Ascending aorta (tissue), 2 donors: ENCODE results near the gene CHRNA9. TPM values are rescaled to one million over a fixed set of nuclear protein-coding genes. Genes with fewer than 3 reads are reported as not detected.

ENCODE experiments used
- DNase-seq, 2 donors: peaks; one replicate each; pipeline ENCODE4 v3.0.0-alpha.2; 2019; ENCODE audit warnings: low spot score in 2 of 2
- H3K27ac ChIP-seq, 2 donors: fragments of 200-600 bp; sonication (generic); one replicate each; pipeline ENCODE4 v1.5.1; 2016 to 2017; ENCODE audit warnings: mild to moderate bottlenecking in 1 of 2
- H3K27me3 ChIP-seq: fragments of 200-600 bp; sonication (generic); one replicate; pipeline ENCODE4 v1.5.1; 2017
- H3K36me3 ChIP-seq, 2 donors: fragments of 200-600 bp; sonication (generic); one replicate each; pipeline ENCODE4 v1.5.1; 2016
- H3K4me1 ChIP-seq, 2 donors: fragments of 200-600 bp; sonication (generic); one replicate each; pipeline ENCODE4 v1.5.1; 2016 to 2017; ENCODE audit warnings: mild to moderate bottlenecking in 1 of 2
- H3K4me3 ChIP-seq, 2 donors: fragments of 200-600 bp; sonication (generic); one replicate each; pipeline ENCODE4 v1.5.1; 2016 to 2017; ENCODE audit warnings: mild to moderate bottlenecking in 1 of 2
- H3K9me3 ChIP-seq, 2 donors: fragments of 200-600 bp; sonication (generic); one replicate each; pipeline ENCODE4 v1.5.1; 2016
- intact Hi-C: fragments of 100-400 bp; cut with DNase I; formaldehyde crosslinking; loops from one replicate; pipeline ENCODE4 v1.15.1; 2023
- total RNA-seq: library from RNA; depleted of rRNA; stranded (reverse); fragments of >200 nt; gene quantifications from one replicate; pipeline ENCODE4 v1.1.0, GENCODE V29; 2016
- TF ChIP-seq, protein P1 (sequence below), 3 experiments: fragments of 200-600 bp in 2 of 3; fragments of 450-650 bp in 1 of 3; sonication (generic) in 2 of 3; IDR thresholded peaks; one replicate each; pipeline ENCODE4 v1.5.1; 2016 to 2019; ENCODE audit warnings: antibody characterized with exemption in 3 of 3, mild to moderate bottlenecking in 1 of 3, moderate library complexity in 1 of 3

The CHRNA9 gene
- total RNA-seq, 1 donor from 2014 or later, result not detected

DNA sequence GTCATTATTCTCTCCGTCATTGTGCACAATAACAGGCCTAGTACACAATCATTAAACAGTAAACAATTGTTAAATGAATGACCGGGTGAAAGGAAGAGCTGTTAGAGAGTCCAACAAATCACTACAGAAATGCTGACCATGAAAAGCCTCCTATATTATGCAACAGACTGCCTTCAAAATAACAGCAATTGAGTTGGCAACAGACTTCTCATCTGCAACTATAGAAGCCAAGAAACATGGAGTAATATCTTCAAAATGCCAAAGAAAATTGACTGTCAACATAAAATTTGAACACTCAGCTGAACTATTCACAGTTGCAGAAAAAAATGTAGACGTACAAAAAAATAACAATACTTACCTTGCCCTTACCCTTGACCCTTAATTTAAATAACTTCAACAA is 26.2 kb downstream of the CHRNA9 start:
- TF ChIP-seq, protein P1, sequence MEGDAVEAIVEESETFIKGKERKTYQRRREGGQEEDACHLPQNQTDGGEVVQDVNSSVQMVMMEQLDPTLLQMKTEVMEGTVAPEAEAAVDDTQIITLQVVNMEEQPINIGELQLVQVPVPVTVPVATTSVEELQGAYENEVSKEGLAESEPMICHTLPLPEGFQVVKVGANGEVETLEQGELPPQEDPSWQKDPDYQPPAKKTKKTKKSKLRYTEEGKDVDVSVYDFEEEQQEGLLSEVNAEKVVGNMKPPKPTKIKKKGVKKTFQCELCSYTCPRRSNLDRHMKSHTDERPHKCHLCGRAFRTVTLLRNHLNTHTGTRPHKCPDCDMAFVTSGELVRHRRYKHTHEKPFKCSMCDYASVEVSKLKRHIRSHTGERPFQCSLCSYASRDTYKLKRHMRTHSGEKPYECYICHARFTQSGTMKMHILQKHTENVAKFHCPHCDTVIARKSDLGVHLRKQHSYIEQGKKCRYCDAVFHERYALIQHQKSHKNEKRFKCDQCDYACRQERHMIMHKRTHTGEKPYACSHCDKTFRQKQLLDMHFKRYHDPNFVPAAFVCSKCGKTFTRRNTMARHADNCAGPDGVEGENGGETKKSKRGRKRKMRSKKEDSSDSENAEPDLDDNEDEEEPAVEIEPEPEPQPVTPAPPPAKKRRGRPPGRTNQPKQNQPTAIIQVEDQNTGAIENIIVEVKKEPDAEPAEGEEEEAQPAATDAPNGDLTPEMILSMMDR (IDR thresholded peaks at IDR 0.05), result no peak
- Histone ChIP-seq H3K4me1 (no peaks in the 10 kb centered on the region), H3K36me3 (no peaks in the 10 kb centered on the region)

DNA sequence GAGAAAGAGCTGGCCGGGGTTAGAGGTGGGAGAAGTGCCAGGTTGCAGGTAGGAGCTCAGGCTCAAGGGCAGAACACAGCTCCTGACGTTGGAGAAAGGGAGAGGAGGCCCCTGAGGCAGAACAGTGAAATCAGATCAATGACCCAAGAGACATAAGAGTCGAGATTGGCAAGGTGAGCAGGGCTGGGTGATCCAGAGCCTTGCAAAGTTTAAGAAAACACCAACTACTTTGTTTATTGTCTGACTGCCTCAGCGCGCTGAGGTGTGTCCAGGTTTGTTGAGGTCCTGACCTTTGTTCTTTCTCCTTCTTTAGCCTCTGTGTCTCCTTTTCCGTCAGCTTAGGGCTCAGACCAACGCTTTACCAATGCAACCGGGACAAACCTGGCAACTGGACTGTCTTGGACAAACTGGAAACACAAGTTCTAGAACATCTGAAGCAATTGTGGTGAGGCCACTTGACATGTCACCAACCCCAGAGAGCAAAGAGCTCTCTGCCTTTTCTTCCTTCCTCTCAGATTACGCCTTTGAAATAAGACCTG is 28.3 kb downstream of the CHRNA9 start:
- no peak for DNase-seq
- Histone ChIP-seq H3K4me1 (no peaks in the 10 kb centered on the region), H3K36me3 (no peaks in the 10 kb centered on the region), H3K27me3 (no peaks in the 10 kb centered on the region), H3K27ac (no peak overlapping the region), H3K9me3 (peaks cover 0 to 8% of the 10 kb centered on the region in 2 donors), H3K4me3 (no peak overlapping the region)
- TF ChIP-seq, protein P1 (IDR thresholded peaks at IDR 0.05), result no peak
- intact Hi-C loops, result no loop called here

More for the DNA sequence above, 26.2 kb downstream of the CHRNA9 start:
- Histone ChIP-seq H3K4me3 (no peak overlapping the region), H3K27me3 (no peaks in the 10 kb centered on the region), H3K27ac (no peak overlapping the region), H3K9me3 (peaks cover 0 to 8% of the 10 kb centered on the region in 2 donors)
- intact Hi-C loops, result no loop called here
- DNase-seq, result no peak

DNA sequence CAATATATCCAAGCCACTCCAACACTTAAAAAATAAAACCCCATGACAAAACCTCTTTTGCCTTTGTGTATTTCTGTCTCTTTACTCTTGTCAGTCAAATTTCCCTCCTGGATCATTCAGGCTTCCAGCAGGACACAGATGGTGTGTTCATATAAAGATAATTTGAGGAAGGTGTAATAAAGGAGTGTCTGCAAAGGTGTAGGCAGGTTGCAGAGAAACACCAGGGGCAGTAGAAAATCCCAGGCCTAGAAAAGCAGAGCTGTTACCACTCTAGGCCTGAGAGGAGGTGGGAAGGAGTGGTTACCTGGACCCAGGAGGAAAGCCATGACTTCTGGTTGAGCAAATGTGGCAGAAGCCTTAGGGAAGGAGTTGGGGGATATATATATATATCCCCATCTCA is 28.8 kb downstream of the CHRNA9 start:
- Histone ChIP-seq H3K27ac (no peak overlapping the region), H3K9me3 (peaks cover 0 to 8% of the 10 kb centered on the region in 2 donors), H3K4me1 (no peaks in the 10 kb centered on the region), H3K36me3 (no peaks in the 10 kb centered on the region), H3K4me3 (no peak overlapping the region), H3K27me3 (no peaks in the 10 kb centered on the region)
- DNase-seq, result no peak
- TF ChIP-seq, protein P1 (IDR thresholded peaks at IDR 0.05), result no peak
- intact Hi-C loops, result no loop called here

DNA sequence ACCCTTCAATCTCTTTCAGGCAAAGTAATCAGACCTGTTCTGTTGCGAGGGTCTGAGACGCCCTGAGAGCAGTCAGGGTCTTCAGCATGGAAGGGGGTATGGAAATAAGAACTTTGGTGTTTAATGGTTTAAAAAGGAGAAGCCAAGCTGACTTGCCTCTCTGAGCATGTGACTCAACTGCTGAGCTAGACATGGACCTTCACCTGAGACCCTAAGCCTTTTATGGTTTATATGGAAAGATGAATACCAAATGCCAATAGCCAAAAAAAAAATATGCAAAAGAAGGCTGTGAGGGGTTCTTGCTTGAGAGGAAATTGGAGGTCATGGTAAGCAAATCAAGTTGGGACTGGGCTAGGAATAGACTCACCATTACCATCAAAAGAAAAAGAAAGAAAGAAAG is 30.6 kb downstream of the CHRNA9 start:
- intact Hi-C loops, result no loop called here
- no peak for DNase-seq
- Histone ChIP-seq H3K4me3 (no peak overlapping the region), H3K27me3 (no peaks in the 10 kb centered on the region), H3K27ac (no peak overlapping the region), H3K36me3 (no peaks in the 10 kb centered on the region), H3K9me3 (peaks cover 0 to 8% of the 10 kb centered on the region in 2 donors), H3K4me1 (no peaks in the 10 kb centered on the region)
- TF ChIP-seq, protein P1 (IDR thresholded peaks at IDR 0.05), result no peak

DNA sequence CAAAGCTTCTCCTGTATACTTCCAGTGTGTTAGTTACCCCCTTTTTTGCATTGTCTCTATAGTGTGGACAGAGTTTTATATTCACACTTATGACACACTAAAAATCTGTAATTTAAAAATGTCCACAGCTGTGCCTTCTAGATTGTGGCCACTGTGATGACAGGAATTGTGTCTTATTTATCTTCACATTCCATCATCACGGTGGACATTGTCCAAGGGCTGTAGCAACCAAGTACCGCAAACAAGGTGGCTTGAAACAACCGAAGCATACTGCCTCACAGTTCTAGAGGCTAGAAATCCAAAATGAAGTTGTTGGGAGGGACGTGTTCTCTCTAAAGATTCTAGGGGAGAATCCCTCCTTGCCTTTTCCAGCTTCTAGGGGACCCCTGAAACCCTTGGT is 32.3 kb downstream of the CHRNA9 start:
- Histone ChIP-seq H3K27me3 (no peaks in the 10 kb centered on the region), H3K4me3 (no peak overlapping the region), H3K4me1 (no peaks in the 10 kb centered on the region), H3K9me3 (no peaks in the 10 kb centered on the region), H3K27ac (no peak overlapping the region), H3K36me3 (no peaks in the 10 kb centered on the region)
- DNase-seq, result no peak
- TF ChIP-seq, protein P1 (IDR thresholded peaks at IDR 0.05), result no peak
- intact Hi-C loops, result no loop called here
